Muscle layer of duodenum (tissue), 2 donors: ENCODE measurements around the gene MAP3K9.
"Not testable (repeated sequence)": the region's sequence is repeated elsewhere in the genome, so short reads cannot be mapped to it uniquely, and the experiment has no call there.

ENCODE experiments used
- H3K27ac ChIP-seq: one replicate; pipeline ENCODE4 v1.7.0; 2013; ENCODE audit warnings: mild to moderate bottlenecking, low read length
- H3K27me3 ChIP-seq: one replicate; pipeline ENCODE4 v1.7.0; 2013; ENCODE audit warnings: low read depth, mild to moderate bottlenecking, control low read depth, low read length
- H3K36me3 ChIP-seq, 2 donors: one replicate each; pipeline ENCODE4 v1.7.0; 2013; ENCODE audit warnings: low read length in 2 of 2, control low read depth in 1 of 2, mild to moderate bottlenecking in 1 of 2; ENCODE audit not compliant: insufficient read depth in 2 of 2, control insufficient read depth in 1 of 2
- H3K4me1 ChIP-seq, 2 donors: one replicate each; pipeline ENCODE4 v1.7.0; 2013; ENCODE audit warnings: low read length in 2 of 2, mild to moderate bottlenecking in 2 of 2, control low read depth in 1 of 2, moderate library complexity in 1 of 2; ENCODE audit not compliant: insufficient read depth in 2 of 2, control insufficient read depth in 1 of 2
- H3K4me3 ChIP-seq, 2 donors: one replicate each; pipeline ENCODE4 v1.7.0; 2013; ENCODE audit warnings: low read length in 2 of 2, low read depth in 1 of 2, mild to moderate bottlenecking in 1 of 2
- H3K9me3 ChIP-seq, 2 donors: one replicate each; pipeline ENCODE4 v1.7.0; 2013; ENCODE audit warnings: low read length in 2 of 2, control low read depth in 1 of 2, mild to moderate bottlenecking in 1 of 2; ENCODE audit not compliant: control insufficient read depth in 1 of 2
- donor health status: healthy.

MAP3K9 gene

DNA sequence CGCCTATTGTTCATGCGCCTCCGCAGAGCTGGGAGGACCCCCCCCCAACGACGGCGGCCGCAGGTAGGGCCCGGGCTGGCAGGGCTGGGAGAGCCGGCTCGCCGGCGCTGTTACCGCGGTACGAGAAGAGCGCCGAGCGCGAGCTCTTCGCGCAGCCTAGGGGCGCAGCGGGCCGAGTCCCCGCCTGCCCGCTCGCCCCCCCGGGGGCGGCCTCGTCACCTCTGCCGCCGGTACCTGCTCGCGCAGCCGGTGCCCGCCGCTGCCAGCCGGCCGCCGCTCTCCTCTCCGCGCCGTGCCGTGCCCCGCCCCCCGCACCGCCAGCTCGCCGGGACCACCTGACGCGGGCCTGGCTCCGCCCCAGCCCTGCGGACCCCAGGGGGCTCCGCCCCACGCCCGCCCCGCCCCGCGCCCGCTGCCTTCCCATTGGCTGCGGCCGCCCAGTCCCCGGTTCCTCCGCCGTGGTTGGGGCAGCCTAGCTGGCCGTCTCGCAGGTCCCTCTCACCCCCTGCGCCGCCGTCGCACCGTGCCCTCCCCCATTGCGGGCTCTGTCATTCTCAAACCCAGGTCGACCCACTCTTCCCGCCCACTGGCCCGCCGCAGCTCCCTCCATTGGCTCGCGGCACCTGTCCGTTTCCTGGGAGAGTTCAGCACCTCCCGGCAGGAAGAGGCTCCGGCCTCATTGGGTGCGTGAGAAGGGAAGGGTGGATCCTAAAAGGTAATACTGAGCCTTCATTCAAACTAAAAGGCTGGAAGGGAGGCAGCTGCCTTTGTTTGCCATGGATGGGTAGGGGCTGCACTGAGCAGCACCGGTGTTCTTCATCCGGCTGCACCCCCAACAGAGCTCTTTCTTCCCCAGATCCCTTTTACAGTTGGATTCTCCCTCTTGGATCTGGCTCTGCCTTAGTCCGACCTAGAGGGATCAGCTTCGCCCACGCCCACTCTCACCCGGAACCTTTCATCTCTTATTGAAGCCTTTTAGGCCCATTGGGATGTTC is at the start of gene MAP3K9:
Gene MAP3K9 (minus strand): TSS at position 289 of the 995 bp plus-strand sequence. CDS start 342 bp downstream, outside the sequence.
- Histone ChIP-seq H3K9me3 (no peaks in the 10 kb centered on the region), H3K27ac (no peak within 1 kb of the TSS), H3K27me3 (peaks cover 4% of the 10 kb centered on the region), H3K4me1 (peaks cover 0 to 7% of the 10 kb centered on the region in 2 donors), H3K36me3 (no peaks in the 10 kb centered on the region), H3K4me3 (peak within 1 kb of the TSS; percentile 68 to 72)

DNA sequence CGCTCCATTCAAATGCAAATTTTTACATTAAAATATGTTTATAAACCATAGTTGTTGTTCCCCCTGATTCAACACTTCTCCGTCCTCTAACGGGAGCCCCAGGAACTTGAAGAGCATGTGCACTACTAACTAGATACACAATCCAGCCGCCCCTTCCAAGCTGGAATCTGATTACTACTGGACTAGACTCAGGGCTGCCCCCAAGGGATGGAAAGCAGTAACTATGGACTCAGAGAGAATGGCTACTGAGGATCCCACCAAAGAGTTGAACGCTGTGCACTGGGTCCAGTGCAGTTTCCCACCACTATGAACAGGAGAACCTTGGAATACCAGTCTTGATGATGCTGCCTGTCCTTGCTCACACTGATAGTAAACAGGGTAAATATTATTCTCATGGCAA is 49.3 kb upstream of the MAP3K9 start:
- H3K27me3 ChIP-seq = no peaks in the 10 kb centered on the region
- no peaks in the 10 kb centered on the region for H3K36me3 ChIP-seq
- H3K4me1 ChIP-seq = no peaks in the 10 kb centered on the region
- no peak overlapping the region for H3K4me3 ChIP-seq
- no peak overlapping the region for H3K27ac ChIP-seq
- H3K9me3 ChIP-seq = no peaks in the 10 kb centered on the region

DNA sequence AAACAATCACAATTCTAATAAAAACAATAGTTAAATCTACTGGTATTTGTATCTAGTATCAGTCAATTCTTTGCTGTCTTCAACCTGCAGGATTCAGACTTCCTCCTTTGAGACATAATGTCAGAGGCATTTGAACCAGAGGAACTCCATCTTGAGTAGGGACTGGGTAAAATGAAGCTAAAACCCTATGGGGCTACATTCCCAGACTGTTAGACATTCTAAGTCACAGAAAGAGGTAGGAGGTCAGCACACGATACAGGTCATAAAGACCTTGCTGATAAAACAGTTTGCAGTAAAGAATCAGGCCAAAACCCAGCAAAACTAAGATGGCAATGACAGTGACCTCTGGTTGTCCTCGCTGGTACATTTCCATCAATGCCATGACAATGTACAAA is 48.2 kb upstream of the MAP3K9 start:
- no peak overlapping the region for H3K4me3 ChIP-seq
- no peaks in the 10 kb centered on the region for H3K27me3 ChIP-seq
- H3K36me3 ChIP-seq = no peaks in the 10 kb centered on the region
- H3K27ac ChIP-seq = no peak overlapping the region
- H3K9me3 ChIP-seq = no peaks in the 10 kb centered on the region
- H3K4me1 ChIP-seq = no peaks in the 10 kb centered on the region

DNA sequence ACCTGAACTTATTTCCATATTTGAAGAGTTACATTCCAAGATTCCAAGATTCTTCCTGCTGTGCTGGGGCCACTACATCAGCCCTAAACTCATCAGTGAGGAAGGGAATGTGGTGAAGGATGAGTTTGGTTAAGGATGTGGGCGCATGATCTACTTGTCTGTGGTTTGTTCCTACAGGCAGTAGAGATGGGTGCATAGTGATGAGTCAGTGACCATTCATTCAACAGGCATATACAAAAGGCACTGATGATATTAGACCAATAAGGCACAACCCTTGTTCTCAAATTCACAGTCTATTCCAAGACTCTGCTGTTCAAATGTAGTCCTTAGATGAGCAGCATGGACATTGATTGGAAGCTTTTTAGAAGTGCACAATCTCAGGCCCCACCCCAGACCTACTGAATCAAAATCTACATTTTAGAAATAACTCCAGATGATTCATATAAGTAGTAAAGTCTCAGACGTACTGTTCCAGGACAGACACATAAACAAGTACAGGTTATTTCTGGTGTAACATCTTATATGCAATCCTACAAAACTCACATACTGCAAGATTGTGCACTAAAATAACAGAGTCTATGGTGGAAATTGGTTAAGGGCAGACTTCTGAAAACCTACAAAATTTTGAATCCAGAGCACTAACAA is 47.7 kb upstream of the MAP3K9 start:
- Histone ChIP-seq H3K4me1 (no peaks in the 10 kb centered on the region), H3K27me3 (no peaks in the 10 kb centered on the region), H3K36me3 (no peaks in the 10 kb centered on the region), H3K9me3 (no peaks in the 10 kb centered on the region), H3K27ac (no peak overlapping the region), H3K4me3 (no peak overlapping the region)

DNA sequence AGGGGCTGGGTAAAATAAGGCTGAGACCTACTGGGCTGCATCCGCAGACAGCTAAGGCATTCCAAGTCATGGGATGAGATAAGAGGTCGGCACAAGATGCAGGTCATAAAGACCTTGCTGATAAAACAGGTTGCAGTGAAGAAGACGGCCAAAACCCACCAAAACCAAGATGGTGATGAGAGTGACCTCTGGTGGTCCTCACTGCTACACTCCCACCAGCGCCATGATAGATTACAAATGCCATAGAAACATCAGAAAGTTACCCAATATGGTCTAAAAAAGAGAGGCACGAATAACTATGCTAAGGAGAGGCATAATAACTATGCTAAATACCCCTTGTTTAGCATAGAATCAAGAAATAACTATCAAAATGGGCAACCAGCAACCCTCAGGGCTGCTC is 46.2 kb upstream of the MAP3K9 start:
- Histone ChIP-seq H3K27ac (no peak overlapping the region), H3K36me3 (no peaks in the 10 kb centered on the region), H3K9me3 (no peaks in the 10 kb centered on the region), H3K27me3 (no peaks in the 10 kb centered on the region), H3K4me1 (no peaks in the 10 kb centered on the region), H3K4me3 (no peak overlapping the region)

DNA sequence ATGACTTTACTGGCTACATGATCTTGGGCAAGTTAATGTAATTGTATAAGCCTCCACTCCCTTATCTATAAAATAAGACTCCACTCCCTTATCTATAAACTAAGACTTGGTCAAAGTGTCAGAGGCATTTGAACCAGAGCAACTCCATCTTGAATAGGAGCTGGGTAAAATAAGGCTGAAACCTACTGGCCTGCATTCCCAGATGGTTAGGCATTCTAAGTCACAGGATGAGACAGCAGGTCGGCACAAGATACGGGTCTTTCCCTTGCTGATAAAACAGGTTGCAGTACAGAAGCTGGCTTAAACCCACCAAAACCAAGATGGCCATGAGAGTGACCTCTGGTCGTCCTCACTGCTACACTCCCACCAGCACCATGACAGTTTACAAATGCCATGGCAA is 44.3 kb upstream of the MAP3K9 start:
- not testable (repeated sequence) for H3K4me3 ChIP-seq, H3K4me1 ChIP-seq, H3K36me3 ChIP-seq, H3K27me3 ChIP-seq, H3K9me3 ChIP-seq, H3K27ac ChIP-seq

DNA sequence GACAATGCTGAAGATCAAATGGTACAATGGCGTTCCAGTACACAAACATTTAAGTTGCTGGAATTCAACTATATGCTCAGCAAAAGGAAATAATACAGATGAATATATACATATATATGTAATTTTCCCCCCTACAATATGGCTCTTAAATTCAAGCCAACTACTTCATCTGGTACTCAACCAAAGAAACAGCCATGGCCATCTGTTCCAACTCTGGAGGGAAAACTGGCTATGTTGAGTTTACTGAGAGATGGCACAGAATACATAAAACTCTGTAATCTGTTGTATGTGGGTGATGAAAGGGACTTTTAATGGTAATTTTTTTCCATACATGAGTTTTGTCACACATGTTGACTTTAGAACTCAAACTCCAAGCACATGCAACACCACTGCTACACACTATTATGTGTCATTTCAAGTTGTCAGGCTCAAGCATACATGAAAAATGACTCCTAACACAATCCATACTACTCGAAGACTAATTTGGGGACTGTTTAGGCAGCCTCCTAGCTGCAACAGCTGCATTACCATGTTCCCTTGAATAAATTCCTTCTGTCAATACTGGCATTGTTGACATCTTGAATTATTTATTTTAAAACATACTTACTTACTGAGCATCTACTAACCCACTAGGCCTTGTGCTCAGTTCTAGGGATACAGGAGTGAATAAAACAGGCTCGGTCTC is 38.2 kb upstream of the MAP3K9 start:
- H3K4me3 ChIP-seq = no peak overlapping the region
- no peaks in the 10 kb centered on the region for H3K36me3 ChIP-seq
- no peak overlapping the region for H3K27ac ChIP-seq
- H3K4me1 ChIP-seq = no peaks in the 10 kb centered on the region
- H3K27me3 ChIP-seq = no peaks in the 10 kb centered on the region
- H3K9me3 ChIP-seq = no peaks in the 10 kb centered on the region

DNA sequence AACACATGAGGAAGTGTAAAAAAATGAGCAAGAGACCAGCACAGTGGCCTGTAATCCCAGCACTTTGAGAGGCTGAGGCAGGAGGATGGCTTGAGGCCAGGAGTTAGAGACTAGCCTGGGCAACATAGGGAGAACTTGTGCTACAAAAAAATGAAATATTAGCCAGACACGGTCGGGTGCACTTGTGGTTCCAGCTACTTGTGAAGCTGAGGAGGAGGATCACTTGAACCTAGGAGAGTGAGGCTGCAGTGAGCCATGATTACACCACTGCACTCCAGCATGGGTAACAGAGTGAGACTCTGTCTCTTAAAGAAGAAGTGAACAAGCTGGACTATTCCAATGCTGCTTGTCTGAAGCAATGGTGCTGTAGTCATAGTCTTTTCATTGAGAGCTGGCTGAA is 36.3 kb upstream of the MAP3K9 start:
- H3K36me3 ChIP-seq = no peaks in the 10 kb centered on the region

DNA sequence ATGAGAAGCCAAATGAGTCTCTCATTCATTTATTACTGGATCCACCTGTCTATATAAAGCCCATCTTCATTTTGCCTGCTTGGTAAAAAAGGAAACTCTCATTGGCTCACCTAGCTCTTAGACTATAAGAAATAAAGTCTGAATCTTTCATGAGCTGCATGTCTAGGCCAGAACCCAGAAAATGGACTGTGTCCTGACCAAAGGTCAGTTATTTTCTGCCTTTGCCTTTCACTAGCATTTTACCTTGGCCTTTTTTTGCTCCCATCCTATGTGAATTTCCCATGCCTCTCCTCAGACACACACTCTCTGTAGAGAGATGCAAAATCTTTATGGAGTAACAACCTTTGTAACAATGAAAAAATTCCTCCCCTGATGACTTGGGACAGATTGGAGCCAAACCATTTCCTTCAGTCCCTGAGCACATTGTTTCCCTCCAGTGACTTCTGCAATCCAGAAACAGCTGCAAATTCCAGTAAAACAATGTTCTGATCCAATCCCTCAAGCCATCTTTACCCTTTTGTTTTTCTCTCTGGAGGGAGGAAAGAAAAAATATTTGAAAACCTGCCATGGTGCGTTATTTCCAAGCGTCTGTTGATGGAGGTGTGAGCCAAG is 33.6 kb upstream of the MAP3K9 start:
- no peaks in the 10 kb centered on the region for H3K4me1 ChIP-seq
- no peak overlapping the region for H3K27ac ChIP-seq
- H3K9me3 ChIP-seq = no peaks in the 10 kb centered on the region
- no peak overlapping the region for H3K4me3 ChIP-seq
- H3K27me3 ChIP-seq = no peaks in the 10 kb centered on the region
- H3K36me3 ChIP-seq = no peaks in the 10 kb centered on the region

More for the DNA sequence above, 36.3 kb upstream of the MAP3K9 start:
- no peaks in the 10 kb centered on the region for H3K4me1 ChIP-seq
- H3K27me3 ChIP-seq = no peaks in the 10 kb centered on the region
- H3K4me3 ChIP-seq = no peak overlapping the region
- H3K9me3 ChIP-seq = no peaks in the 10 kb centered on the region
- no peak overlapping the region for H3K27ac ChIP-seq

DNA sequence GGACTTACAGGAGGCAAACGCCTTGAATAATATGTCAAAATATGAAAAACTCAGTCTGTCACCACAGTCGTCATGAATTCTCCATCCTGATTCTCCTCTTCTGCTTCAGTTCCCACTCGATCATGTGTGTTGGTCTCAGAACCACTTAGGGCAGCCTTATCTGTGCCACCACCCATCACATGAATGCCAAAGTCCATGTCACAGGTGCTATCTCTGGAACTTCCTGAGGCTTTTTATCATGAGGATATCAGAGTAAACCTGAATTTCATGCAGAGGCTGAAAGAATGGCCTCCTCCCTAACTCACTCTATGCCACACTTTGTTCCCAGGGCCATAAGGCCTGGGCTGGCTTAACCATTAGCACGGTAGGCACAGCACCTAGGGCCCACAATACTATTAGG is 28.8 kb upstream of the MAP3K9 start:
- Histone ChIP-seq H3K4me1 (no peaks in the 10 kb centered on the region), H3K9me3 (no peaks in the 10 kb centered on the region), H3K27ac (no peak overlapping the region), H3K36me3 (no peaks in the 10 kb centered on the region), H3K27me3 (no peaks in the 10 kb centered on the region), H3K4me3 (no peak overlapping the region)

DNA sequence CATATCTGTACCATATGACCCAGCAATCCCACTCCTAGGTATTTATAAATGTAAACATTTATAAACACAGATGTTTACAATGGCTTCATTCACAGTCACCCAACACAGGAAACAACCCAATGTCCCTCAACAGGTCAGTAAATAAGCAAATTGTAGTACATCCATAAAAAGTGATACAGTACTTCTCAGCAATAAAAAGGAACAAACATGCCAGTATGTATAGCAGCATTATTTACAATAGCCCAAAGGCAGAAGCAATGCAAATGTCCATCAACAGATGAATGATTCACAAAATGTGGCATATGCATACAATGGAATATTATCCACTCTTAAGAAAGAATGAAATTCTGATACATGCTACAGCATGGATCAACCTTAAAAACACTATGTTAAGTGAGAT is 27.6 kb upstream of the MAP3K9 start:
- H3K4me3 ChIP-seq = no peak overlapping the region
- H3K27ac ChIP-seq = no peak overlapping the region
- H3K4me1 ChIP-seq = no peaks in the 10 kb centered on the region
- no peaks in the 10 kb centered on the region for H3K27me3 ChIP-seq
- H3K9me3 ChIP-seq = no peaks in the 10 kb centered on the region
- H3K36me3 ChIP-seq = no peaks in the 10 kb centered on the region
